ENCODE measurements around the gene GPR161.

The GPR161 gene

GRCh38 chr1:168093616-168094015 lies 43.1 kb downstream of the GPR161 start:
- in situ Hi-C loops (cut with HindIII; ENCODE audit: low pct_ligation_motif_present, low pct_unique_long_range_greater_than_20kb, low sequenced_read_pairs), result no loop called here

DNA sequence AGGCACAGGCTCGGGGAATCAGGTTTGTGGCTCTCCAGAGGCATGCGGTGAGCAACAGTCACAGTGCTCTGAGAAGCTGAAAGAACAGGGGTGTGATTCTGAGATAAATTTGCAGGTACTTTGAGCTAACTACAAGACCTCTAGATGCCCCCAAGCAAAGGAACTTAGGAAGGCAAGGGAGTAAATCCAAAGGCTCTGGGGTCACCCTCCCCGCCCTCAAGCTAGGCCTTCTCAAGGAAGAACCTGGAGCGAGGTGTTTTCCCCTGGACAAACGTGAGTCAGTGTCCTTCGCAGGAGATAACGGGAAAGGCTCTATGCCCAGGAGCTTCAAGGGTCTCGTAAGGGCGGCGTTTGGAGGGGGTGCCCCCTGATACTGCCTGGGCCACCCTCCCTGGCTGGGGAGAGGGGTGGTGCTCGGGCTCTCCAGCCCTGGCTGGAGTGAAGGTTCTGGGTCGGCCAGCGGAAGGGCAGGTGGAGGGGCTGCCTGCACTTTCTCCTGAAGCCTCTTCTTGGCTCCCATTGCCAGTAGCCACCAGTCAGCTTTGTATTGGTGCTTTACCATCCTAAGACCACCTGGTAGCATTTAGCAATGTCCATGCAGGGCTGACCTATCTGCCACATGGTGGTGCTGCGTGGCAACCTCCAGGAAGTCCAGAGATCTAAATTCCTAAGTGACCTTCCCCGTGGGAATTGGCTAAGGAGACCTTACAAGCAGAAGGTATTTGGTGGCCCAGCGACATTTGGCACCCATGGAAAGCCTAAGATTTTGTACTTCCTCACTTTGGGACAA lies 44.0 kb downstream of the GPR161 start:
- DNase-seq, result peak; percentile 45
- in situ Hi-C loops (cut with HindIII; ENCODE audit: low pct_ligation_motif_present, low pct_unique_long_range_greater_than_20kb, low sequenced_read_pairs), result no loop called here

More at GRCh38 chr1:168093616-168094015, 43.1 kb downstream of the GPR161 start:
- no peak for DNase-seq

DNA sequence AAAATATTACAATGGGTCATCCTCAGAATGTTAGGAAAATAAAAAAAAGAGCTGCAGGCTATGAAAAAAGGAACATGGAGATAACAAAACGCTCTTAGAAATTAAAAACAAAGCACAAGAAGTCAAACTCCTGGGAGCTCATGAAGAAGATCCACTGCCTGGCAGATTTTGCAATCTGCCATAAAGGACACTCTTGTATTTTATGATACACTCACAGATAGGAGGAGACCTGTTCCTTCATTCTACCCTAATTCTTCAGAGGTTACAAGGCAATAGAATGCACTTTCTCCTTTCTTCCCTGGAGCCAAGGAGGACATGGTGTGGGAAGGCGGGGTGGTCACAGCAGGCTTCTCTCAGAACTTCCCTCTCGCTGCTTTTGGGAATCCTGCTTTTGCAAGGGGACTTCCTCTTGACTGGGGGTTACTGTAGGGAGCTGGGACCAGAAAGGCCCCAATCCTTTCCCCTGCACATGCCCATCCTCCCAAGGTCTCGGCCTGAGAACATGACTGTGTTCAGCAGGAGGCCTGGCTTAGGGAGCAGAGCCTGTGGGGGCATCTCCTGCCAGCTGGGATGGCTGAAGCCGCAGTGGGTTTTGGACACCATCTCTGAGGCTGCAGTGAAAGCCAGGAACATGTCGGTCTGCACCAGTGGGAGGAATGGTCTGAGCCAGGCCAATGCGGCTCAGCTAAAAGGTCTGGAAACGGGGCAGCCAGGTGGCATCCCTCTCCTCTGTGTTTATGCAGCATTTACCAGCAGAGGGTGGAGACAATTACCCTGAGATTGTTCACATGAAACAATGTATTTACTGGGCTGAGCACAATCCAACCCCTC lies 44.8 kb downstream of the GPR161 start:
- no peak for DNase-seq
- in situ Hi-C loops (cut with HindIII; ENCODE audit: low pct_ligation_motif_present, low pct_unique_long_range_greater_than_20kb, low sequenced_read_pairs), result no loop called here

DNA sequence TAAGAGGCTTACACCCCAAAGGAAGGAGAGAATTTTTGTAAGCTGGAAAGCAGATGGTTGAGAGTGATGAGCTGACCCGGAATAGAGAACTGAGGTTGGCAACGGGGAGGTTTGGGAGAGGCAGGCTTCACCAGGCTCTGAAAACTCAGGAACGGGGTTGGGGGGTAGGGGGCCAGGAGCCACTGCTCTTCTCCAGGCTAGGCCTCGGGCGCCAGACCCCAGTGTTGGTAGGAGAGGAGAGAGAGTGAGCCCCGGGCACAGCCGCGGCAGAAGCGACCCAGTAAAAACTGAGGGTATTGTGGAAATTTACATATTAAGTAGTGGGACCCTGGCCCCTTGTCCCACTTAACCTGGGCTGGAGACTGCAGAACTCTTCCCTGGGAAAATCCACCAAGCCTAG lies 45.7 kb downstream of the GPR161 start:
- DNase-seq, result no peak
- in situ Hi-C loops (cut with HindIII; ENCODE audit: low pct_ligation_motif_present, low pct_unique_long_range_greater_than_20kb, low sequenced_read_pairs), result no loop called here

DNA sequence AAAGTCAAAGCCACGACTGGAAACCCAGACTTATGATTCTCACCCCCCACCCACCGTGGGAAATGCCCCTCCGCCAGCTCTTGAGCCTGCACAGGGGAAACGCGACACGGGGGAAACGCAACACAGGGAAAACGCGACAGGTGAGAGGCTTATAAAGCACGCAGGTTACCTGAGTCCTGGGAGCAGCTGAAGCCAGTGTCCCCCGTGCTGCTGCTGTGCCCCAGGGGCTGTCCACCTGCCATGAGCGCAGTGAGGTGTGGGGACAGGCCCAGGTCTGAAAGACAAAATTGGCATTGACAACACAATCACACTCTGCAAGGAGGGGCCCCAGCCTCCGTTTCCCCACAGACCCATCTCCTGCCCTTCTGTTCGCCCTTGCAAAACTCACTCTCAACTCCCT lies 46.3 kb downstream of the GPR161 start:
- no peak for DNase-seq
- in situ Hi-C loops (cut with HindIII; ENCODE audit: low pct_ligation_motif_present, low pct_unique_long_range_greater_than_20kb, low sequenced_read_pairs), result no loop called here

DNA sequence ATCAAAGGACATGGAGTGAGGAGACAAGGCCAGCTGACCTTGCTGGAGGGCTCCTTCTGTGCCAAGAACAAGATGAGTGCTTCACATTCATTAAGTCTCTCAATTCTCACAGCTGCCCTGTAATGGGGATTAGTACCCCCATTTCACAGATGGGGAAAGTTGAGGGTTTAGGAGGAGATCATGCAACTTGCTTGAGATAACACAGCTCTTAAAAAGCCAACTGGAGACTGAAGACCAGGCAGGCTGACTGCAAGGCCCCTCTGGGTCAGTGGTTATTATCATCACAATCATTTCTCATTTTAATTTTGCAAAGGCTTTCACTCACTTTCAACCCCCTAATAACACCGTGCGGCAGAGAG lies 46.8 kb downstream of the GPR161 start:
- no peak for DNase-seq
- in situ Hi-C loops (cut with HindIII; ENCODE audit: low pct_ligation_motif_present, low pct_unique_long_range_greater_than_20kb, low sequenced_read_pairs), result no loop called here

- in situ Hi-C loops (cut with HindIII; ENCODE audit: low pct_ligation_motif_present, low pct_unique_long_range_greater_than_20kb, low sequenced_read_pairs), result no loop called here
- peak; percentile 19 for DNase-seq
Observed at GRCh38 chr1:168089326-168089978, 47.3 kb downstream of the GPR161 start.

DNA sequence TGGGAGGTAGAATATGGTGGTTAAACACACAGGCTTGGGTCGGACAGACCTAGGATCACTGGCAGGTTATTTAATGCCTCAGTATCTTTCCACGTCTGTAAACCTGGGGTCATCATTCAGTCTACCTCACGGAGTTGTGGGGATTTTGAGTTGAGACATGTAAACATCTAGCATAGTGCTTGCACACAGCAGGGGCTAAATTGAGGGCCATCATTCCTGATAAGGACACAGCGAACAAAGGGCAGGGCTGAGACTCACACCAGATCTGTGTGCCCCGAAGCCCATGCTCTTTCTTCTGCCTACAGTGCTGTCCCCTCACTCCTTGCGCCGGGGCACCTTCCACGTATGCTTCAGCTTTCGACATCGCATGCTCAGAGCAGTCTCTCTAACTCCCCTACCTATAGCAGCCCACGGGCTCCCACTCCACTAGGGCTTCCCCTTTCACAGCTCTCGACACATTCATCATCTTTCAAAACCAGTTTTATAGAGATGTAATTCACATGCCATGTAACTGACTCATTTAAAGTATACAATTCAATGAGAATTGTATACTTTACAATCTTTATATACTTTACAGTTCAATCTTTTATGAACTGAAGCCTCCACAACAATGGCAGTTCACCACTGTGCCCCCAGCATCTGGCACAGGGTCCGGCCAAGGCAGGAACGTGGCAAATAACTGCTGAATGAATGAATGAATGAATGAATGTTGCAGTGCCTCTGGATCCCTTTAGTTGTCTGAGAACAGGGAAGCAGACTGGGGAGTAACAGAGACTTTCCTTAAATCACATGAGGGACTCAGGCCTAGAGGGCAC lies 48.0 kb downstream of the GPR161 start:
- in situ Hi-C loops (cut with HindIII; ENCODE audit: low pct_ligation_motif_present, low pct_unique_long_range_greater_than_20kb, low sequenced_read_pairs), result no loop called here
- no peak for DNase-seq

DNA sequence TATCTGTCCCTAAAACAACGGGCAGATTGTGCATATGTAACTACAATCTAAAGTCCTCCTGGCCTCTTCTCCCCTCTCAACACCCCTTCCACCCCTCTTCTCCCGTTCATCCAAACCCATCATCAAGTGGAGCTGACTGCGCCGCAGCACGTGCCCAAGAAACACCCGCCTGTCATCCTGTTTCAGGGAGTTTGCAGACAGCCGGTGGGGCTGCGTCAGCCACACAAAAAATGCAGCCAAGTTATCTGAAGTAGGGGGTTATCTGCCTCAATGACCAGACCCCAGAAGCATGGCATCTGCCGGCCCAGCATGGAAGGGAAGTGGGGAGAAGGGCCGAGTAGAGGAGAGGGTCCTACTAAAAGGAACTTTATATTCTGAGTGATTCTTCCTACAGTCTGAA lies 49.0 kb downstream of the GPR161 start:
- in situ Hi-C loops (cut with HindIII; ENCODE audit: low pct_ligation_motif_present, low pct_unique_long_range_greater_than_20kb, low sequenced_read_pairs), result no loop called here
- DNase-seq, result no peak

DNA sequence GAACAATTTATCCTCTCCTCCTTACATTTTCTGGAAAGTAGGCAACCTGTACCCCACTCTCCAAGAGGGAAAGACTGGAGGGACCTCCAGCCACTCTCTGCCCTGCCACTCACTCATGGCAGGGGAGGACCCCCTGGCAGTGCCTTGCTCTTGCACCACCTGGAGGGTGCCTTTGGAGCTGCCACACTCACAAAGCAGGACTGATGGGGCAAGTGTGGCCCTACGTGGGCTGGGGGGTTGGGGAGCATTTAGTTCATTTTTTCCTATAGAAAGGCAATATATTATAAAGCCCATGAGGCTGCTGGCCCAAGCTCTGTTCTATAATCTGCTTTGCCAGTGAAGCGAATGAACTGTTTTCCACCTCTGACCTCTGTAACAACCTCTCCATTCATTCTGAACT lies 50.3 kb downstream of the GPR161 start:
- in situ Hi-C loops (cut with HindIII; ENCODE audit: low pct_ligation_motif_present, low pct_unique_long_range_greater_than_20kb, low sequenced_read_pairs), result no loop called here
- no peak for DNase-seq

- DNase-seq, result no peak
- in situ Hi-C loops (cut with HindIII; ENCODE audit: low pct_ligation_motif_present, low pct_unique_long_range_greater_than_20kb, low sequenced_read_pairs), result no loop called here
Observed at GRCh38 chr1:168085401-168085872, 51.3 kb downstream of the GPR161 start.

DNA sequence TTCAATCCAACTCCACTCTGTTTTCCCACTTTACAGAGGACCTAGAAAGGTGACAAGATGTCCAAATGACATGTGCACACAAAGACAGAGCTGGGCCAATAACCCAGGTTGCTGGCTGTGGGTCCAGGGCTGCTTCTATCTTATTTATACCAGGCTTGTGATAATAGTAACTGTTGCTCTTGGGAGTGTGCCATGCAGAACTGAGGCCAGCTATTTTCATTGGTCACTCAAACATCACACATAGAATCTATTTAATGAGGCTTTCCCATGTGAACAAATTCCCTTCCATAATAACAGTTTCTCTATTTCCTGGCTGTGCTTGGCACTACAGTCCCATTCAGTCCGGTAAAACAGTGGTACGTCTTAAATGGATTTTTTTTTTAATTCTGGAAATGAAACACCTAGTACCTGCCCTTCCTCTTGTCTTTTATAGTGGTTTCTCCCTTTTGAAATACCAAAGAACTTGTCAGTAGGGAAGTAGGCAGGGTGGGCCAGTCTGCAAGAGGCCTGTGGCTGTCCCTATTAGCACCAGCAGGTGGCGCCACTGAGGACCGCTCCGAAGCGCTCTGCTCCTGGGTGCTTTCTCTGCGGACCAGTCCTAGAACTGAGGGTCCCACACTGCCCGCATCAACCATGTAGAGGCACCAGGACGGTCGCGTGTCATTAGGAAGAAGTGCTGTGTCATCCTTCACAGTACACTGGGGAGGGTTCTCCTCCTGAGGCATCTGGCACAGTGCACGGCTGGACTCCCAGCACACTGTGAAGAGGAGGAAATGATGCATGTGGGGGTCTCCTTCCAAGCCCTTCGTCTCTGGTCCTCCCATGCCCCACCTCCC lies 52.1 kb downstream of the GPR161 start:
- DNase-seq, result peak; percentile 49
- in situ Hi-C loops (cut with HindIII; ENCODE audit: low pct_ligation_motif_present, low pct_unique_long_range_greater_than_20kb, low sequenced_read_pairs), result no loop called here

GRCh38 chr1:168083456-168084325 lies 53.0 kb downstream of the GPR161 start:
- no peak for DNase-seq
- in situ Hi-C loops (cut with HindIII; ENCODE audit: low pct_ligation_motif_present, low pct_unique_long_range_greater_than_20kb, low sequenced_read_pairs), result no loop called here

GRCh38 chr1:168082008-168082876 lies 54.5 kb downstream of the GPR161 start:
- in situ Hi-C loops (cut with HindIII; ENCODE audit: low pct_ligation_motif_present, low pct_unique_long_range_greater_than_20kb, low sequenced_read_pairs), result no loop called here
- DNase-seq, result peak; percentile 81

- peak; percentile 83 for DNase-seq
- in situ Hi-C loops (cut with HindIII; ENCODE audit: low pct_ligation_motif_present, low pct_unique_long_range_greater_than_20kb, low sequenced_read_pairs), result no loop called here
Observed at GRCh38 chr1:168081373-168082007, 55.2 kb downstream of the GPR161 start.

GRCh38 chr1:168079761-168080160 lies 57.0 kb downstream of the GPR161 start:
- DNase-seq, result peak; percentile 19
- in situ Hi-C loops (cut with HindIII; ENCODE audit: low pct_ligation_motif_present, low pct_unique_long_range_greater_than_20kb, low sequenced_read_pairs), result no loop called here

Data from ACHN (cell line).